ENCODE measurements around the gene CTSS.
"Not testable (repeated sequence)": the region's sequence is repeated elsewhere in the genome, so short reads cannot be mapped to it uniquely, and the experiment has no call there.

The CTSS gene

GRCh38 chr1:150765296-150765976 lies at the start of gene CTSS:
Gene CTSS, minus strand, starts transcription at chr1:150765778. Its CDS starts 1,015 bp downstream, at chr1:150764763.
- DNase-seq (ENCODE audit: low read depth in 1 of 2, low spot score in 1 of 2), result no peak

DNA sequence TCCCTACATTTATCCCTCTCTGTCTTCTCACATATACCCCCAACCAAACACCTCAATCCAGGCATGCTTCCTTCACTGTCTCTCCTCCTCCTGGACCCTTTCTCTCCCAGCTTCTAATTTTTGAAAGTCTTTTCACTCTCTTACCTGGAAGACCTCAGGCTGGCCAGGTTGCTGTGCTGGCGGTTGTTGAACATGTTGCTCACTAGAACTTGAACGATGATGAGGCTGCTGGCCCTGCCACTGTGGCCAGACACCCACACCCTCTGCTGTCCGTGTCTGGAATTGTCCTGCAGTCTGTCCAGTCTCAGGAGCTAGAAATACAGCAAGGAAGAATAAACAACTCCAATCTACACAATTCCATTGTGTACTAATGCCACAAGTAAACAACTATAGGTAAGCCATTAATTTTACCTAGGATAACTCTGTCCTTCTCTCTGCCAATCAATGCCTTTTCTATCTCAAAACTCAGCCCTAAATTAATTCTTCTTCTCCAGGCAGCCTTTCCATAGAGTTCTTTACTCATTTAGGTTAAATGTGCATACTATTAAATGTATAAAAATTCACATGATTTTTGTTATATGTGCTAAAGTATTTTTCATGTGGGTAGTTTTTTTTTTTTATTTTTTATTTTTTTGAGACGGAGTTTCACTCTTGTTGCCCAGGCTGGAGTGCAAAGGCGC lies 47.6 kb upstream of the CTSS start:
- DNase-seq (ENCODE audit: low read depth in 1 of 2, low spot score in 1 of 2), result no peak

DNA sequence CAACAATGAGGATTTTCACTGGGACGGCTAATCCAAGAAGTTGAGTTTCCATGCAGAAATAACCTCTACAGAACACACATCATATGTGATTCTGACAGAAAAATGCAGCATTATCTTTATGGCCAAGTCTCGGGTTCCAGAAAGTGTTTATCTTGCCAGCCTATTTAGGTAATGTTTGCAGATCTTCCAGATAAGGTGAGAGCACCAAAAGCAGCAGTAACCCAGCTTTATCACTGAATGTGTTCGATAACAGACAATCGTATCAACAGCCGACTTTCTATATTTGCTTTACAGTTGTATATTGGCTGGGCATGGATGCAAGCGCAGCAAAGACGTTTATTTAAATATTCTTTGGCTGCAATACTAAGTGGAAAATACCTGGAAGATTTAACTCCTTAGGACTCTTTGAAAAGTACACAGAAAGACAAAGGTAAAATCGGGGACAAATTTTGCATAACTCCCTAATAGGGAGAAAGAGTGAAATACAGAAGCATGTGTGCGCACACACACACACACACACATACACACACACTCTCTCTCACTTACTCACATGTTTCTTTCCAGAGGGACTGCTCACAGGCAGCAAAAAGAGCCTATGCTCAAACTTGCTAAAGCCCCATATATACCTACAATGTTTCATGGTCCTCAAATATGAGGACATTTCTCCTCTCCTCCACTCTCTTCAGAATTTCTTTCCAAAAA lies 45.5 kb upstream of the CTSS start:
- no peak for DNase-seq (ENCODE audit: low read depth in 1 of 2, low spot score in 1 of 2)

GRCh38 chr1:150809651-150810050 lies 44.1 kb upstream of the CTSS start:
- no peak for DNase-seq (ENCODE audit: low read depth in 1 of 2, low spot score in 1 of 2)

DNA sequence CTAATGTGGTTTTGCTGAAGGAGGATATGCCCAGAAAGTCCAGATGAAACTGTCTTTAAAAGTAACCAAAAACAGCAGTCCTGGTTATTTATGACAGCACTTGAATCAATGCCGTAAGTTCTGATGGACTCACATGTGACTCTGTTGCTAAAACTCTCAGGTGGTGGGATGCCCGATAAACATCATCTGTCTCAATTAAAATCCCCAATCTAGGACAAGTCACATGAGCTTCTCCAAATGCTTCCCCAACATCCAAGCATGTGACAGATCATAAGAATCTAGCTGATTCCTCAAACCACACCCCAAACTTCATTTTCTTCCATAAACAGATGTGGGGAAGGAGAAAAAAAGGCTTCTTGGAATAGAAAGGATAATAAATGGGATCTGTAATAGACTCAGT lies 43.3 kb upstream of the CTSS start:
- no peak for DNase-seq (ENCODE audit: low read depth in 1 of 2, low spot score in 1 of 2)

DNA sequence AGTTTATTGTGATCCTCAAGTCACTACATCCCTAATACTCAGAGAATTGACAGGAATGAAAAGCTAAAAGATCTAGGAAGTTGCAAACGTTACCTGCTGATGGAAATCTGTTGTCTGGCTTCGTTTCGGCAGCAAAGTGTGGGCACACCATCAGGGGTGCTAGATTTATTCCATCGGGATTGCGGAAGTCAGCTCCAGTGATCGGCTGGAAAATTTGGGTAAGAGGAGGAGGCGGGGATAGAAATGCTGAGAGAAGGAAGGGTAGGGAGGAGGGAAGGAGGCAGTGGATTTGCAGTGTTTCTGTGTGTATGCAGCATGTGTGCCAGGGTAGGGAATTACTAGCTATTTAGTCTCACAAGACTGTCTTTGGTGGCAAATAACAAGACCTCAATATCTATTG lies 42.5 kb upstream of the CTSS start, which contains the start of gene CTSK:
TSS of gene CTSK (minus strand) at position 140 of the 400 bp plus-strand sequence. CDS start 1,455 bp downstream, outside the sequence.
- DNase-seq (ENCODE audit: low read depth in 1 of 2, low spot score in 1 of 2), result no peak

DNA sequence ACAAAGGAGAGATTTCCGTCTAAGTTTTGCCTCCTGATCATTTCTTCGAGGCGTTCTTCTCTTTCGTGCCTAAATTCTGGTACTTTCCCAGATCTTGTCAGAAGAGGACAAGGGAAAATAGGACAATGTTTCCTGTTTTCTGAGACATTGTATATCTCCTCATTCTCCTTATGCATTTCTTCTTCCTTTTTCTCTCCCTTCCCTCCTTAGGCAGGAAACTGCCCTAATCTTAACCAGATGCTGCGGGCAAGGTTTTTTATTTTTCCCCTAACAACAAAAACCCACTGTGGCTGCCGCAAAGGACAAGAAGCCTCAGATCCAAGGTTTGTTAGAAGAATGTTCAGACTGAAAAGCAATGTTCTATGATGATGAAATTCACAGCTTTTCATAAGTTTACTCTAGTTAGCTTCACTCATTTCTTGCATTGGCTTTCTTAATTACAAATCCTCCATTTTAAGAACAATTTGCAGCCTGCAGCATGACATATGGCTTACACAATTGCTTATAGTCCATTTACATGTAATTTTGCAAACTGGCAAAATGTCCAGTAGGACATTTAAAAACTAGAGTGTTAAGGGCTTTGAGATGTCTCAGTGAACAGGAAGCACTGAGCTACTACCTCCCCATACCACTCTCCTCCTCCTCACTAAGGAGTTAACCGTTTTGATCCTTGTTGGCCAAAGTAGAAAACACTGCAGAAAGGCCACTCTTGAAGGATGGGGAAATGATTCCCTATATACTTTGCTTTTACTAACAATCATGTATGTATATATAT lies 41.9 kb upstream of the CTSS start:
- no peak for DNase-seq (ENCODE audit: low read depth in 1 of 2, low spot score in 1 of 2)

GRCh38 chr1:150805899-150806298 lies 40.3 kb upstream of the CTSS start:
- no peak for DNase-seq (ENCODE audit: low read depth in 1 of 2, low spot score in 1 of 2)

GRCh38 chr1:150804671-150805070 lies 39.1 kb upstream of the CTSS start:
- no peak for DNase-seq (ENCODE audit: low read depth in 1 of 2, low spot score in 1 of 2)

GRCh38 chr1:150799089-150799488 lies 33.5 kb upstream of the CTSS start:
- no peak for DNase-seq (ENCODE audit: low read depth in 1 of 2, low spot score in 1 of 2)

- no peak for DNase-seq (ENCODE audit: low read depth in 1 of 2, low spot score in 1 of 2)
Measured at GRCh38 chr1:150798525-150798924, 32.9 kb upstream of the CTSS start.

DNA sequence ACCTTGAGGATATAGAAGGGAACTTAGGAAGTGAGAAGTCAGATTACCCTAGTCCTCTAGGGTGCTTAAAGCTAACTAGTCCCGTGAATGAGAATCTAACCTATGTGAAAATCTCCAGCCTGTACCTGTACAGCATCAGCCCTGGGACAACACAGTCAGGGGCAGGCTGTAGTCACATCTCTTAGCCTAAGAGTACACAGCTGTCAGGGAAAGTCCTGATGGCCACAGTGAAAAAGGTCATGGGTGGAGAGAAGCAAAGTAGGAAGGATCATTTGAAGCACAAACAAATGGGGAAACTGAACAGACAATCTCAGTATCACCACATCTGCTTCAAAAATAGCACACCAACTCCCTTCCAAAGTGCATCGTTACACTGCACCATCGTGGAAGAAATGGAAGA lies 30.8 kb upstream of the CTSS start:
- no peak for DNase-seq (ENCODE audit: low read depth in 1 of 2, low spot score in 1 of 2)

GRCh38 chr1:150793778-150794177 lies 28.2 kb upstream of the CTSS start:
- not testable (repeated sequence) for DNase-seq (ENCODE audit: low read depth in 1 of 2, low spot score in 1 of 2)

- DNase-seq (ENCODE audit: low read depth in 1 of 2, low spot score in 1 of 2), result no peak
Measured at GRCh38 chr1:150793221-150793620, 27.6 kb upstream of the CTSS start.

DNA sequence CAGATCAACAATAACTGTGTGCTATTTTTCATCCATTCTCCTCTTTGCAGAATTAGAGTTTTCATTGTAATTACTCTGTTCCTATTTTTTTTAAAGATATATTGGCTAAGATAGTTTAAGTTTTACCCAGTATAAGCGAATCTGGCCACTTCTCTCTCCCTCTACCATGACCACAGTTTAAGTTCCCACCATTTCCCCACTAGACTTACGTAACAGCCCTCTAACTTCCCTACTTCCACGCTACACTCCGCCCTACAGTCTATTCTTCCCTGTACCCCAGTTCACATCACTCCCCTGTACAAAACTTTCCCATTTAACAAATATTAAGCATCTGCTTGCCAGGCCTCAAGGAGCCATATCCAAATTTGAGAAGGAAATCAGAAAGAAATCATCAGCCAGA lies 26.0 kb upstream of the CTSS start:
- DNase-seq (ENCODE audit: low read depth in 1 of 2, low spot score in 1 of 2), result no peak

DNA sequence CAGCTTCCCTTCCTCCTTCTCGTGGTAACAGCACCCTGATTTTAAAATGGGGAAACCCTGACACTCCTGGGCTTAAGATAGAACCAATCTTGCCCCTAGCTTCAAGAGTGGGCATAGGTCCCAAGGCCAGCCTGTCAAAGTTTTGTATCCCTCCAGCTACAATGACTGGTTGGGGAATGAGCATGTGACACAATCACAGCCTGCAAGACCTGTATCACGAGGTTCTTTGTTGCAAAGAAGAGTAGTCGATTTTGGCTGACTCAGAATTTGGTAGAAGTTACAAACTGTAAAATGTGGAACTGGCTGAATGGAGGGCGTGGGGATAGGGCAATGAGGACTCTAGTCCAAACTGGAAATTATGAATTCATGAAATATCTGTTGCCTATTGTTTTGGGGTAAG lies 23.8 kb upstream of the CTSS start:
- no peak for DNase-seq (ENCODE audit: low read depth in 1 of 2, low spot score in 1 of 2)

GRCh38 chr1:150788946-150789345 lies 23.4 kb upstream of the CTSS start:
- no peak for DNase-seq (ENCODE audit: low read depth in 1 of 2, low spot score in 1 of 2)

DNA sequence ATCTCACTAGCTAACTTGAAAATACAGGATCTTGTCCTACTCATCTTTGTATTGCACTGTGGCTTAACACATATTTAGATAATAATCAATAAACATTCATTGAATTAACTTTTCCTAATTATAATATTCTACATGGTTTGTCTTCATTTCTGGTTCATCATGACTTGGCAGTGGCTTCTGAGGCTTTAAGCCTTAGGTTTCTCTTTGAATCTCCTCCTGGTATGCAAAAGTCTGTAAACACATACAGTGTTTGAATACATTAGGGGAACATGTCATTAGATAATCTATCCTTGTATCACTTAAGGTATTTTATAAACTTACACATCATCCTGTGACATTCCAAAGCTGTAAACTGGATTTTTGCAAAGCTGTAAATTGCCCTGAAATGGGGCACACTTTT lies 21.9 kb upstream of the CTSS start:
- DNase-seq (ENCODE audit: low read depth in 1 of 2, low spot score in 1 of 2), result no peak

GRCh38 chr1:150780510-150780909 lies 14.9 kb upstream of the CTSS start:
- no peak for DNase-seq (ENCODE audit: low read depth in 1 of 2, low spot score in 1 of 2)

GRCh38 chr1:150778409-150778808 lies 12.8 kb upstream of the CTSS start:
- no peak for DNase-seq (ENCODE audit: low read depth in 1 of 2, low spot score in 1 of 2)

DNA sequence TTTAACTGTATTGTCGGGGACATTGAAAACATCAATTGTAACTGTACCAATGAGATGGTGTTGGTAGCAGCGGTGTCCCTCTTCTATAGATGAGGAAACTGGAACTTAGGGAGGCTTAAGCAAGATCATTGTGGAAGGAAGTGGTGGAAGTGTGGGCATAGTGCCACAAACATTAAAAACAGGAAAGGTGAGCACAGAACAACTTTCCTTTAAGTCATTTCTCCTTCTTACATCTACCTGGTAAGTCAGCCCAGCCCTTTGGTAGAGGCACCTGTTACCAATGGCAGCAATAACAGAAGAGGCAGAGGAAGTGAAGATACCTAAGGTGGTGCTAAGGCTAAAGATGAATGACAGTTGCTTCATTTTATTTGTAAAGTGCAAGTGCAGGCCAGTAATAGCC lies 12.0 kb upstream of the CTSS start:
- no peak for DNase-seq (ENCODE audit: low read depth in 1 of 2, low spot score in 1 of 2)

All from activated CD4-positive, alpha-beta T cell treated with anti-CD3 and anti-CD28 coated beads, Interleukin-2, amount 50 U/mL, for 24 hours (primary cell).